ENCODE data around the gene FBXW7.
A peak's percentile ranks its signal among the peaks of the same experiment; 100 is the strongest.

FBXW7 gene

GRCh38 chr4:152364383-152364782 lies 171.5 kb downstream of the FBXW7 start:
- no peak for DNase-seq

- no peak for DNase-seq
These were observed 172.0 kb downstream of the FBXW7 start for GRCh38 chr4:152363904-152364303.

GRCh38 chr4:152363086-152363485 lies 172.8 kb downstream of the FBXW7 start:
- DNase-seq, result peak; percentile 54

- peak; percentile 21 for DNase-seq
These were observed 175.9 kb downstream of the FBXW7 start for GRCh38 chr4:152360045-152360410.

GRCh38 chr4:152359208-152360044 lies 176.5 kb downstream of the FBXW7 start:
- no peak for DNase-seq

GRCh38 chr4:152357206-152357605 lies 178.7 kb downstream of the FBXW7 start:
- peak; percentile 71 for DNase-seq

- DNase-seq, result peak; percentile 43
These were observed 179.4 kb downstream of the FBXW7 start for GRCh38 chr4:152356428-152357034.

GRCh38 chr4:152352622-152353116 lies 183.2 kb downstream of the FBXW7 start:
- DNase-seq, result peak; percentile 93

- DNase-seq, result no peak
These were observed 183.7 kb downstream of the FBXW7 start for GRCh38 chr4:152352215-152352614.

GRCh38 chr4:152351080-152351479 lies 184.8 kb downstream of the FBXW7 start:
- no peak for DNase-seq

GRCh38 chr4:152348670-152349069 lies 187.2 kb downstream of the FBXW7 start:
- DNase-seq, result no peak

- DNase-seq, result no peak
These were observed 188.9 kb downstream of the FBXW7 start for GRCh38 chr4:152346979-152347378.

GRCh38 chr4:152346526-152346925 lies 189.4 kb downstream of the FBXW7 start:
- DNase-seq, result no peak

GRCh38 chr4:152344001-152344400 lies 191.9 kb downstream of the FBXW7 start:
- peak; percentile 8 for DNase-seq

GRCh38 chr4:152342293-152342692 lies 193.6 kb downstream of the FBXW7 start:
- DNase-seq, result peak; percentile 40

- DNase-seq, result no peak
These were observed 195.1 kb downstream of the FBXW7 start for GRCh38 chr4:152340818-152341217.

- DNase-seq, result no peak
These were observed 196.3 kb downstream of the FBXW7 start for GRCh38 chr4:152339576-152339975.

- DNase-seq, result no peak
These were observed 201.0 kb downstream of the FBXW7 start for GRCh38 chr4:152334931-152335330.

GRCh38 chr4:152331042-152331441 lies 204.8 kb downstream of the FBXW7 start:
- no peak for DNase-seq

GRCh38 chr4:152328582-152328981 lies 207.3 kb downstream of the FBXW7 start:
- DNase-seq, result peak; percentile 70

GRCh38 chr4:152327606-152328453 lies 208.1 kb downstream of the FBXW7 start:
- no peak for DNase-seq

- DNase-seq, result no peak
These were observed 210.1 kb downstream of the FBXW7 start for GRCh38 chr4:152325831-152326230.

GRCh38 chr4:152323221-152323620 lies 212.7 kb downstream of the FBXW7 start:
- DNase-seq, result no peak
